ENCODE measurements around the gene ADAMTS2.
"Not testable (repeated sequence)": the region's sequence is repeated elsewhere in the genome, so short reads cannot be mapped to it uniquely, and the experiment has no call there.

Gene ADAMTS2

DNA sequence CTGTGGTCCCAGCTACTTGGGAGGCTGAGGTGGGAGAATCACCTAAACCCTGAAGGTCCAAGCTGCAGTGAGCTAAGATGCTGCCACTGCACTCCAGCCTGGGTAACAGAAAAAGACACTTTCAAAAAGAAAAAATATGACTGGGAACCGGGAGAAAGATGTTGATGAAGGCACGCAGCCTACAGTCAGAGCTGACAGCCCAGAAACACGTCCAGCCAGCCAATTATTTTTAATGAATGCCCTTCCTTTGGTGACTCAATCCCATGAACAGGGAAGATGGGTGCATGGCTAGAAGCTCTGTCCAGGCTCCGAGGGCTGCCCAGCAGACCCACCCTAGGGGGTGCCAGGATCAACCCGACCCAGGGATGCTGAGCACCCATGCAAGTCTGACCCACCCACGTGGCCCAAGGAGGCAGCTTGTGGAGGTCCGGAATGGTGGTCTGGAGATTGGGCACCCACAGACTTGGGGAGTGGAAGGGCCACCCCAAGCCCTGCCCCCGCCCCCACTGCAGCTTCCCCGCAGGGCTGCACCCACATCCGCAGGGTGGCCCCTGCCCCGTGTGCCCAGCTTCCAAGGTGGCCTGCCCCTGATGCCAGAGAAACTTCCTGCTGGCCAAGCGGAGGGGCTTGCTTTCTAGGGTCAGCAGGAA, 51.0 kb downstream of the ADAMTS2 start:
- no peak for DNase-seq

GRCh38 chr5:179292681-179293635, 52.3 kb downstream of the ADAMTS2 start:
- DNase-seq, result no peak

DNA sequence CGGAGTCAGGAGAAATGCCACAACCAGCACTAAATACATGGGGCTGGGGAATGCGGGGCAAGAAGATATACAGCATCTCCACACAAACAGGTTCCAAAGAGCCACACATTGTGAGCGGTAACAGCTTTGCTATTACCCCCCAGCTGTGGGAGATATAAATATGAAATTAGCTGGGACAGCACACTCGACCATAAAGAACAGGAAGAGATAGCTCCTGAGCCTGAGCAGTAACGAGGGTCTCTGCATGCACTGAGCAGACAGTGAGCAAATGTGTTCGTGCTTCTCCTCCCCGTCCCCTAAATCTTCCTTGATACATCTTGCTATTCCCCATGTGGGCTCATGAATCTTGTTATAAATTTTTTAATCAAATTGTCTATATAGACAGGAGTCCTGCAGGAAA, 53.1 kb downstream of the ADAMTS2 start:
- no peak for DNase-seq

DNA sequence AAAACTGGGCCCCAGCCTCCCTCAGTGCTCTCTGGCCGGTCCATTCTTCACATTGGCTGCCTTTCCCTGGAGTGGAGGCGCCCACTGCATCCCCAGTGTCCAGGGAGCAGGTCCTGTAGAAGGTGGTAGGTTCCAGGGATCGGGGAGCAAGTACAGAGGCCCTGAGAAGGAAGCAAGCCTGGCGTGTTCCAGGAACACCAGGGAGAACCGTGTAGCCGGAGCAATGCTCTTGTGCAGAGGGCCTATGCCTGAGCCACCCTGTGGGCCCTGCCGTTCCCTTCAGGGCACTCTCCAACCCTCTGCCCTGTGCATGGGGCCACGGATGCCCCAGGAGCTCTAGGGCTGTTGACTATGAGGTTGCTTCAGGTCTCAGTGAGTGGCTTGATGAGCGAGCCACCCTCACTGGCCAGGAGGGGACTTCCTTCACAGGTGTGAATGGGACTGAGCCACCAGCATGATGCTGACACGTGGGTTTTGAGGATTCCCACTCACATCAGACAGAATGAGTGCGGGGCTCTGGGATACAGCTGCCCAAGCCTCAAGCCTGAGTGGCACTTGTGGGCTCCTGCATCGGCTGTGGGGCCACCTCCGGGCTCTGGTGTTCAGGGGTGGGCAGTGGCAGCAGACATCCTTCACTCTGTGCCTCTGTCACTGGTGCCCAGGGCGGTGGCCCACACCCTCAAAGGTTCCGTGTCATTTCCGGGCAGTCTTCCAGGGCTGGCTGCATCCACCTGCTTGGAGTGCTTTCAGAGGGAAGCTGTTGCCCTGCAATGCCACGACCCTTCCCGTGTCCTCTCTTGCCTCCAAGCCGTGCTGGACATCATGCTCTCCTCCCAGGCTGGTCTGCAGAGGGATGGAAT, 54.4 kb downstream of the ADAMTS2 start:
- DNase-seq, result no peak

- DNase-seq, result no peak
Measured at GRCh38 chr5:179289756-179290385, 55.4 kb downstream of the ADAMTS2 start.

DNA sequence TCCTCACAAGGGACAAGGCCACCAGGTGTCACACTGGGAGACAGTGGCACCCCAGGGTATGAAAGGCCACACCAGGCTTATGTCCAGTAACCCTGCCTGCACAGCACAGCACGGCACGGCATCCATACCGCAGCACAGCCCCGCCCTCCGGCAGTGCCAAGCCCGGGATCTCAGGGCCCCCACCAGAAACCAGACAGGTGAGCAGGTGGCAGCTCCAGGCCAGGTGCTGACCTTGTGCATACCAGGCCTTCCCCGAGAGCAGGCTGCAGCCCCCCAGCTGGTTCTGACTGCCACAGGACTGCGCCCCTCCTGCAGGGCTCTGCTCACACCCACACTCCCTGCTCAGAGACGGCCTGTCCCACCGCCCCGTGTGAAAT, 56.5 kb downstream of the ADAMTS2 start:
- DNase-seq, result no peak

DNA sequence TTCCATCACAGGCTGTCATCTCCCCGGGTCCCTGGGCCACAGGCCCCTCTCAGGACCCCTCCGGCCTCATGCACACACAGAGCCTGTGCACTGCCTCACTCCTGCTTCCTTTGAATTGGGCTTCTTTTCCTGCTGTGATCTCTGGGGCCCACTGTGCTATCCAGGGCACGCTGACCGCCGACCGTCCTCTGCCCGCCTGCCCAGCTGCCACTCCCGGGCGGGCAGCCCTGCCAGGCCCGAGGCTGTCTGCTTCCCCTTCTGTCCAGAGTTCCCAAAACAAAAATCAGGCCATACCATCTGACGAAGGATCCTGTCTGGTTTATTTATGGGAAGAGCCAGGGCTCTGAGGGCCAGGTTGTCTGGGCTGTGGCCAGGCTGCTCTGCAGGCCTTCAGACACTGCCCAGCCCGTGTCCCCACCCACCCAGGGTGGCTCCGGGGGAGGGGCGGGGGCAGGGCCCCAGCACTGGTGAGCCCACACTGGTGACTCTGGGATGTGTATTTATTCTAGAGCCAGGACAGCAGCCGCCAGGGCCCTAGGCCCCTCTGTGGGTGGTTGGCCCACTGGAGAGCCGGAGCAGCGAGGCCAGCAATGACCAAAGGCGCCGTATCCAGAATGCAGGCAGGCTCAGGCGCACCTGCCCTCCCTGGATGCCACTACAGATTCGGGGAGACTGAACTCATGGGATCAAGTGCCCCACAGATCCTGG, 57.0 kb downstream of the ADAMTS2 start:
- DNase-seq, result no peak

- no peak for DNase-seq
Measured at GRCh38 chr5:179287631-179288030, 57.6 kb downstream of the ADAMTS2 start.

- no peak for DNase-seq
Measured at GRCh38 chr5:179287071-179287470, 58.2 kb downstream of the ADAMTS2 start.

- not testable (repeated sequence) for DNase-seq
Measured at GRCh38 chr5:179285776-179286162, 59.5 kb downstream of the ADAMTS2 start.

GRCh38 chr5:179284751-179285631, 60.3 kb downstream of the ADAMTS2 start:
- DNase-seq, result no peak

DNA sequence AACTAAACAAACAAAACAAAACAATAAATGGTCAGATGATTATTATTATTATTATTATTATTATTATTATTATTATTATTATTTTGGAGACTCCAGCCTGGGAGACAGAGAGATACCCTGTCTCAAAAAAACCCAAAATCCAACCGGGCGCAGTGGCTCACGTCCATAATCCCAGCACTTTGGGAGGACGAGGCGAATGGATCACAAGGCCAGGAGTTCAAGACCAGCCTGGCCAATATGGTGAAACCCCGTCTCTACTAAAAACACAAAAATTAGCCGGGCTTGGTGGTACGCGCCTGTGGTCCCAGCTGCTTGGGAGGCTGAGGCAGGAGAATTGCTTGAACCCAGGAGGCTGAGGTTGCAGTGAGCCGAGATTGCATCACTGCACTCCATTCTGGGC, 61.4 kb downstream of the ADAMTS2 start:
- not testable (repeated sequence) for DNase-seq

DNA sequence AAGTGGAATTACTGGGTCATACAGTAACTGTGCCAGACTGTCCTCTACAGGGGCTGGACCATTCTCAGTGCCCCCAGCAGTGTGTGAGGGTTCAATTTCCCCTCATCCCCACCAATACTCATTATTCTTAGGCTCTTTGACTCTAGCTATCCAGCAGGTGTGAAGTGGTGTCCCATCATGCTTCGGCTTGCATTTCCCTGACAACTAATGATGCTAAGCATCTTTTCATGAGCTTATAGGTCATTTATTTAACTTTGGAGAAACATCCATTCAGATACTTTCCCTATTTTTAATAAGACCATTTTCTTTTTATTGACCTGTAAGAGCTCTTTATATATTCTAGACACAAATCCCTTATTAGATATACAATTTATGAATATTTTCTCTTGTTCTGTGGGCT, 63.6 kb downstream of the ADAMTS2 start:
- DNase-seq, result no peak

DNA sequence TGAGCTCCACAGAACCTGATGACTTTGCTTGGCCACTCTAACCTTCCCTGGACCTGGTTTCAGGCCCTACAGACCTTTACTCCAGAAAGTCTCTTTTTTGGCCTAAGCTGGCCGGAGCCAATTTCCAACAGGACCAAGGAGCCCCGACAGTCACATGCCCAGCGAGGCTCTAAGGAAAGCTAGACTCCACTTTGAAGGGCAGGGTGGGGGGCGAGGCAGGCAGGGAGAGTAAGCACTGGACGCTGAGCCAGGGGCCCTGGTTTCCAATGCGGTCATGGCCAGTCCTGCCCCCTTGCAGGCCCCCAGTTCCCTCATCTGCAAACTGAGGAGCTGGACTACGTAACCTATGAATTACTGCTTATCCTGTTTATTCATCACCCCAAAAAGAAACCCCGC, 65.2 kb downstream of the ADAMTS2 start:
- no peak for DNase-seq

DNA sequence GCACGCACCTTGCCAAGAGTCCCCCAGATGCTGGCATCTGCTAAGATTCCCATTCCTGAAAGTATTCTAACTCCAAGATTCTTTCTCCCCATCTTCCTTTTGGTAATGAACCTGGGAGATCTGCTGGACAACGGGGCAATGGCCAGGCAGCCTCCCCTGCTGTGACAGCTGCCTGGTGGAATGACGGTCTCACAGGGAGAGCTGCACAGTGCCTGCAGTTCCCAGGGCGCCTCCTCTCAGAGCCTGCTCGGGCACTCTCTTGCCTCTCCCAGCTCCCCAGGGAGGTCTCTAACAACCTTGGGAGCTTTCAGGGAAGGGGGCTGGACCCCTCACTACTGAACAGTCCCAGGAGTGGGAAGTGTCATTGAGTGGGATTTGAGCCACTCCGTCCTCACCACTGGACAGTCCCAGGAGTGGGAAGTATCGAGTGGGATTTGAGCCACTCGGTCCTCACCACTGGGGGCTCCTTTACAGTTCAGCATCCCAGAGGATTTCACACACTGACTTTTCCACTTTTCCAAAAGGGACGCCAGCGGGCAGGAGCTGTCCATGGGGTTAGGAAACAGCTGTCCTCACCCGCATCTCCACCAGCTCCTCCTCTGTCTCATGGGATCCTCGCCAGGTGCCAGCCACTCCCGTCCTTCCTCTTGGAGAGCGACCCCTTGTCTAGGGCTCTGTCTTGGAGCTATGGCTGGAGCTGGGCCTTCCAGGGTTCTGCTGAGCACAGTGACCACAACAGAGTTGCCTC, 65.7 kb downstream of the ADAMTS2 start:
- DNase-seq, result no peak

- no peak for DNase-seq
Measured at GRCh38 chr5:179278546-179278945, 66.7 kb downstream of the ADAMTS2 start.

DNA sequence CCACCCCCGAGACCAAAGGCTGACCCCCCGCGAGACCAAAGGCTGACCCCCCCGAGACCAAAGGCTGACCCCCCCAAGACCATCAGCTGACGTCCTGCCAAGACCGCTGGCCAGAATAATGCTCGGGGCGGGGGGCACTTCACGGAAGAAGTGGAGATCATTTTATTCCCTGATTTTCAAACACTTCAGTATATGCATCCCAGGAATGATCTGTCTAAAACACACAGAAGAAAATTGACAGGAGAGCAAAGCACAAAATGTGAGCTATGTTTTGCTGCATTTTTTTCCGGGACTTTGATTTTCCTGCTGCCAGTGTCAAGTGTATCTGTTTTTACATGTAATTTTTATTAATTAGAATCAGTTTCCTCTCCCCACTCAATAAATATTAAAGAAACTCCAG, 67.1 kb downstream of the ADAMTS2 start:
- DNase-seq, result no peak

- no peak for DNase-seq
Measured at GRCh38 chr5:179276838-179277395, 68.3 kb downstream of the ADAMTS2 start.

DNA sequence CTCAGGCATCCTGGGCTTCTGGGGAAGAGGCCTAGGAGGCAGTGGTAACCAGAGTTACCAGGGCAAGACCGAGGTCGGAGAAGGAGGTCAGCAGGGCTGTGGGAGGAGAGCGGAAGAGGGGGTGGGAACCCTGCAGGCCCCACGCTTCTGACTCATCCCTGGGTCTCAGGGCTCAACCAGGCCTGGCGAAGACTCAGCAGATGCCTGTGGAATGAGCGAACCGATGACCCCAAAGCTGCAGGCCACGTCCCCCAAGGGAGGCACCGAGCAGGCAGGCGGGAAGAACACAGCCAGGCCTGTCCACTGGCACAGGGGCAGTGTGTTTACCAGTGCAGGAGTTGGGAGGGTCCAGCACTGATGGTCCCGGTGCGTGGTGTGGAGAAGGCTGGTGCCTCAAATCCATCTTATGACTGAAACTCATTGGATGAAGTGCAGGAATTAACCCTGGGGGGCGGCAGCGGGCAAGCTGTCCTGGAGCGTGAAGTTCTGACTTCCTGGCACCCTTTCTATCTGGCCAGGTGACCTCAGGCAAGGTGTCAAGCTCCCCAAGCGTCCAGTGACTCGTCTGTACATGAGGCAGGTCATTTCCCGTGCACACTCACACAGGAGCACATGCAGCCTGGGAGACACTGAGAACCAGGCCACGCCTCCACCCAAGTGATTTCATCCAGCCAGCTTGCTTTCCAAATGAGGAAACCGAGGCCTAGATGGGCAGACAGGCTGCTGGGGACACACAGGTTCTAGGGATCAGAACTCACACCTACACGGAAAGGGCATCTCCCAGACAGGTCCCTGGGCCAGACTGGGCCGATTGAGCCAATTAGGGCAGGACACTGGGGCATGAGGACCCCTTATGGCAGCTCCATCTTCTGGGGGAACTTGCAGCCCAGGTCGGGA, 69.1 kb downstream of the ADAMTS2 start:
- DNase-seq, result no peak
